ENCODE results near the gene CCDC102A. TPM values are rescaled to one million over a fixed set of nuclear protein-coding genes. Genes with fewer than 3 reads are reported as not detected.

Gene CCDC102A
- total RNA-seq, 4 donors from 2014 or later, result 13.1 to 34.9 (median 18.9) TPM

GRCh38 chr16:57510016-57510871 lies 26.1 kb downstream of the CCDC102A start:
- intact Hi-C loops (cut with DNase I), result no loop called here

DNA sequence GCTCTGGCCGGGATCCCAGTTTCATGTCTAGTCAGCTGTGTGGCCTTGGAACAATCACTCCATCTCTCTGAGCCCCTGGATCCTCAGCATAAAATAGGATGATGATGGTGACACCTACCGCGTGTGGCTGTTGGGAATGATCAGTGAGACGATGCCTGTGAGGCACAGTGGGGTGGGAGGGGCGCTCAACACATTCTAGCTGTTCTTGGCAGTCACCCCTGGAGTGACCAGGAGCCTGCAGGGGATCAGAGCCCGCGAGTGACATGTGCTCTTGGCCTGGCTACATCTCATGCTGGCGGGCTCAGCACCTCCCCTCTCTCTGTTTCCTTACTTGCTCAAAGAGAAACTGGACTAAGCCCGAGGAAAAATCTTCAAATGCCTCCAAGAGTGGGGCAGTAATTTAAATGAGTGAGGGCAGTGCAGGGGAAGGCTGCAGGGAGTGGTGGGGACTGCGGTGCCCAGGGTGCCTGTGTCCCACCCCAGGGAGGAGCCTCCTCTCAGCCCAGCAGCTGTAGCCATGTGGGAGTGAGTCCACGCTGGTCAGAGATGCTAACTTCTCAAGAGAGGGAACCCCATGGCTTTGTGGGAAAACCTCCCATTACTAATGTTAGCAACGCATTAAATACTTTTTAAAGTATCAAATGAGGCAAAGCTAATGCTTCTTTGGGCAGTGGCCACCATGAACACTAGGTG lies 27.0 kb downstream of the CCDC102A start:
- Histone ChIP-seq H3K4me1 (peaks cover 0 to 6% of the 10 kb centered on the region in 2 donors), H3K27ac (no peak overlapping the region), H3K4me3 (replicated peaks in 1 of 3) (no peak overlapping the region), H3K9me3 (no peaks in the 10 kb centered on the region), H3K36me3 (no peaks in the 10 kb centered on the region), H3K27me3 (no peaks in the 10 kb centered on the region)
- TF ChIP-seq, protein P1, sequence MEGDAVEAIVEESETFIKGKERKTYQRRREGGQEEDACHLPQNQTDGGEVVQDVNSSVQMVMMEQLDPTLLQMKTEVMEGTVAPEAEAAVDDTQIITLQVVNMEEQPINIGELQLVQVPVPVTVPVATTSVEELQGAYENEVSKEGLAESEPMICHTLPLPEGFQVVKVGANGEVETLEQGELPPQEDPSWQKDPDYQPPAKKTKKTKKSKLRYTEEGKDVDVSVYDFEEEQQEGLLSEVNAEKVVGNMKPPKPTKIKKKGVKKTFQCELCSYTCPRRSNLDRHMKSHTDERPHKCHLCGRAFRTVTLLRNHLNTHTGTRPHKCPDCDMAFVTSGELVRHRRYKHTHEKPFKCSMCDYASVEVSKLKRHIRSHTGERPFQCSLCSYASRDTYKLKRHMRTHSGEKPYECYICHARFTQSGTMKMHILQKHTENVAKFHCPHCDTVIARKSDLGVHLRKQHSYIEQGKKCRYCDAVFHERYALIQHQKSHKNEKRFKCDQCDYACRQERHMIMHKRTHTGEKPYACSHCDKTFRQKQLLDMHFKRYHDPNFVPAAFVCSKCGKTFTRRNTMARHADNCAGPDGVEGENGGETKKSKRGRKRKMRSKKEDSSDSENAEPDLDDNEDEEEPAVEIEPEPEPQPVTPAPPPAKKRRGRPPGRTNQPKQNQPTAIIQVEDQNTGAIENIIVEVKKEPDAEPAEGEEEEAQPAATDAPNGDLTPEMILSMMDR (IDR thresholded peaks at IDR 0.05), result no peak
- no peak for TF ChIP-seq POLR2A (IDR thresholded peaks at IDR 0.05)
- DNase-seq, result no peak
- 83% methylated on average over 11 to 12 of the region's 12 CpGs for WGBS, 2 donors
- intact Hi-C loops (cut with DNase I), result no loop called here

More at GRCh38 chr16:57510016-57510871, 26.1 kb downstream of the CCDC102A start:
- Histone ChIP-seq H3K9me3 (no peaks in the 10 kb centered on the region), H3K4me3 (replicated peaks in 1 of 3) (no peak overlapping the region), H3K27ac (no peak overlapping the region), H3K4me1 (peaks cover 0 to 10% of the 10 kb centered on the region in 2 donors), H3K27me3 (no peaks in the 10 kb centered on the region), H3K36me3 (no peaks in the 10 kb centered on the region)
- TF ChIP-seq, protein P1 (IDR thresholded peaks at IDR 0.05), result no peak
- TF ChIP-seq POLR2A (IDR thresholded peaks at IDR 0.05), result no peak
- WGBS, 2 donors, result 59 to 69% methylated on average over 7 to 10 of the region's 10 CpGs
- no peak for DNase-seq

- 80 to 92% methylated on average over 2 to 3 of the region's 3 CpGs for WGBS, 2 donors
- H3K27me3 ChIP-seq, result no peaks in the 10 kb centered on the region
- H3K36me3 ChIP-seq, result no peaks in the 10 kb centered on the region
- DNase-seq, result no peak
- no peak overlapping the region for H3K4me3 ChIP-seq (replicated peaks in 1 of 3)
- H3K4me1 ChIP-seq, result no peaks in the 10 kb centered on the region
- H3K27ac ChIP-seq, result no peak overlapping the region
- TF ChIP-seq POLR2A (IDR thresholded peaks at IDR 0.05), result no peak
- TF ChIP-seq, protein P1 (IDR thresholded peaks at IDR 0.05), result no peak
- H3K9me3 ChIP-seq, result no peaks in the 10 kb centered on the region
- intact Hi-C loops (cut with DNase I), result no loop called here
Measured at GRCh38 chr16:57508035-57508425, 28.3 kb downstream of the CCDC102A start.

DNA sequence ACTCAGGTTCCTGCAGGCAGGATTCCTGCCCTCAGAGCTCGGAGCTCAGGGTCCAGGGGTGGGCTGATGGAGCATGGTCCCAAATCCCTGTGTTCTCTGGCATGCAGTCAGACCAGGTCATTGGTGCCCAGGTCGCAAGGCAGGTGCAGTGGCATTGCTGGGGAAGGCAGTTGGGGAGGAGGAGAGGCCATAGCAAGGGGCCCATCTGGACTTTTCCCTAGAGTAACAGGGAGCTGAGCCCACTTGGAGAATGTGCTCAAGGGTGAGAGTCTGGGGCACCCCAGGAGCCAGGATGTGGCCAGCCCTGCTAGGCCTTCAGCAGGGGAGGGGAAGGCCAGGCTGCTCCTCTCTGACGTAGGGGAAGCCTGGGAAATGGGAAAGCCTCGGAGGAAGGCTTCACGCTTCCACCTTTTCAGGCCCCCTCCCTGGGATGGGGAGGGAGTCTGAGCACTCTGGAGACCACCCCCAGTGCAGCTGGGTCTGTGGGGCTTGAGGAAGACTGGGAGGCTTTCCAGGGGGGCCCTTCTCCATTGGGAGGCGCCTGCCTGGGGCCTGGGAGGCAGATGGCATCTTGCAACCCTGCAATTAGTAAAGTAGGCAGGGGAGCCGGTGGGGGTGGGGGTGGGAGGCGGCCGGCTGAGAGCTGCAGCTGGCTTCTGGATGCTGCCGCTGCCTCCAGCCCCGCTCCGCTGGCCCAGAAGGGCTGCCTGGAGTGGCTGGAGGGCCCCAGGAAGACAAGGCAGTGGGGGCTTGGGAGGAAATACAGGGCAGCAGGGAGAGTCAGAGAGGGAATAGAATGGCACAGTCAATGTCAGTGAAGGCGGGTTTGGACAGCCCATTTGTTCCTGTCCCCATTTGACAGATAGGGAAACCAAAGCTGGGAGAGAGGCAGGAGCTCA lies 29.0 kb downstream of the CCDC102A start:
- intact Hi-C loops (cut with DNase I), result no loop called here
- H3K36me3 ChIP-seq, result no peaks in the 10 kb centered on the region
- no peaks in the 10 kb centered on the region for H3K9me3 ChIP-seq
- no peaks in the 10 kb centered on the region for H3K4me1 ChIP-seq
- no peak overlapping the region for H3K27ac ChIP-seq
- DNase-seq, result no peak
- 61 to 82% methylated on average over 11 to 12 of the region's 13 CpGs for WGBS, 2 donors
- no peak overlapping the region for H3K4me3 ChIP-seq (replicated peaks in 1 of 3)
- H3K27me3 ChIP-seq, result no peaks in the 10 kb centered on the region
- no peak for TF ChIP-seq POLR2A (IDR thresholded peaks at IDR 0.05)
- TF ChIP-seq, protein P1 (IDR thresholded peaks at IDR 0.05), result no peak

All from thyroid gland (tissue), 4 donors.